M059J (cell line): ENCODE measurements around the gene RAI14. TPM values are rescaled to one million over a fixed set of nuclear protein-coding genes. Genes with fewer than 3 reads are reported as not detected.
A peak's percentile ranks its signal among the peaks of the same experiment; 100 is the strongest.
"Not testable (repeated sequence)": the region's sequence is repeated elsewhere in the genome, so short reads cannot be mapped to it uniquely, and the experiment has no call there.

Experiments
- DNase-seq: peaks from one replicate; pipeline ENCODE4 v3.0.0-alpha.2; 2012; ENCODE audit warnings: low read depth
- total RNA-seq: library from RNA; depleted of rRNA; stranded (reverse); fragments of >200 nt; shearing (Covaris generic); gene quantifications from 2 replicates; pipeline ENCODE4 v1.2.3, GENCODE V29; 2014

Gene RAI14
- total RNA-seq, 1 experiment from 2014 or later: 117 TPM

DNA sequence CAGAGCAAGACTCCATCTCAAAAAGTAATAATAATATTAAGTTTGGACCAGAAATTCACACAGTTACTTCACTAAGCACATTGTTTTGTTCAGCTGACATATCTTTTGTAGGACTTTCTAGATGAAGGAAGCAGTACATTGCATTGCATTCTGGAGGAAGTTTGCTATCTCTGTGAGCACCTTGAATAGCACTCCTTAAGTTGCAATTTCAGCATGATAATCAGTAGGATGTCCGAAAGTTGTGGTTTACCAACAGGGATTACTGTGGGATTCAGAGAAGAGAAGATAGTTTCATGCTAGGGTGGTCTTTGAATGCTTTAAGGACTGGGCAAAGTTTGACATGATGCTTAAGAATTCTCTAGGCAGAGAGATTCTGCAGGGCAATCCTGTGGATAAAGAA, 164.5 kb downstream of the RAI14 start:
- no peak for DNase-seq

DNA sequence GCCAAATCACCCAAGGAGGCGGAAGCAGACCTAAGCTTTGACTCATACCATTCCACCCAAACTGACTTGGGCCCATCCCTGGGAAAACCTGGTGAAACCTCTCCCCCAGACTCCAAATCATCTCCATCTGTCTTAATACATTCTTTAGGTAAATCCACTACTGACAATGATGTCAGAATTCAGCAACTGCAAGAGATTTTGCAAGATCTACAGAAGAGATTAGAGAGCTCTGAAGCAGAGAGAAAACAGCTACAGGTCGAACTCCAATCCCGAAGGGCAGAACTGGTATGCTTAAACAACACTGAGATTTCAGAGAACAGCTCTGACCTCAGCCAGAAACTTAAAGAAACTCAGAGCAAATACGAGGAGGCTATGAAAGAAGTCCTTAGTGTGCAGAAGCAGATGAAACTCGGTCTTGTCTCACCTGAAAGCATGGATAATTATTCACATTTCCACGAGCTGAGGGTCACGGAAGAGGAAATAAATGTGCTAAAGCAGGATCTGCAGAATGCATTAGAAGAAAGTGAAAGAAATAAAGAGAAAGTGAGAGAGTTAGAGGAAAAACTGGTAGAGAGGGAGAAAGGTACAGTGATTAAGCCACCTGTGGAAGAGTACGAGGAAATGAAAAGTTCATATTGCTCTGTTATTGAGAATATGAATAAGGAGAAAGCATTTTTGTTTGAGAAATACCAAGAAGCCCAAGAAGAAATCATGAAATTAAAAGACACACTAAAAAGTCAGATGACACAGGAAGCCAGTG, 167.0 kb downstream of the RAI14 start:
- DNase-seq: no peak

DNA sequence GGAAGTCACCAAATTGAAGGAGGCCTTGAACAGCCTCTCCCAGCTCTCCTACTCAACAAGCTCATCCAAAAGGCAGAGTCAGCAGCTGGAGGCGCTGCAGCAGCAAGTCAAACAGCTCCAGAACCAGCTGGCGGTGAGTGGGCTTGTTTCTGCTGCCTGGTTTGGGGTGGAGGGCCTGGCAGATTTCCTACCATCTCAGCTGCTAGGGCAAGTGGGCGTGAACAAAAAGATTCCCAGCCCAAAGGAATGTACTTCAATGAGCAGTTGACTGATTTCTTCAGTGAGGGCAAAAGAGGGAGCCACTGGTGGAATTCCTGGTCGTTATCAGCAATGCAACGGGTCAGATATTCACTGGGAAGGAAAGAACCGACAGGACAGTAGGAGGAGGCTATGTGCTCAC, 170.2 kb downstream of the RAI14 start:
- DNase-seq: no peak

DNA sequence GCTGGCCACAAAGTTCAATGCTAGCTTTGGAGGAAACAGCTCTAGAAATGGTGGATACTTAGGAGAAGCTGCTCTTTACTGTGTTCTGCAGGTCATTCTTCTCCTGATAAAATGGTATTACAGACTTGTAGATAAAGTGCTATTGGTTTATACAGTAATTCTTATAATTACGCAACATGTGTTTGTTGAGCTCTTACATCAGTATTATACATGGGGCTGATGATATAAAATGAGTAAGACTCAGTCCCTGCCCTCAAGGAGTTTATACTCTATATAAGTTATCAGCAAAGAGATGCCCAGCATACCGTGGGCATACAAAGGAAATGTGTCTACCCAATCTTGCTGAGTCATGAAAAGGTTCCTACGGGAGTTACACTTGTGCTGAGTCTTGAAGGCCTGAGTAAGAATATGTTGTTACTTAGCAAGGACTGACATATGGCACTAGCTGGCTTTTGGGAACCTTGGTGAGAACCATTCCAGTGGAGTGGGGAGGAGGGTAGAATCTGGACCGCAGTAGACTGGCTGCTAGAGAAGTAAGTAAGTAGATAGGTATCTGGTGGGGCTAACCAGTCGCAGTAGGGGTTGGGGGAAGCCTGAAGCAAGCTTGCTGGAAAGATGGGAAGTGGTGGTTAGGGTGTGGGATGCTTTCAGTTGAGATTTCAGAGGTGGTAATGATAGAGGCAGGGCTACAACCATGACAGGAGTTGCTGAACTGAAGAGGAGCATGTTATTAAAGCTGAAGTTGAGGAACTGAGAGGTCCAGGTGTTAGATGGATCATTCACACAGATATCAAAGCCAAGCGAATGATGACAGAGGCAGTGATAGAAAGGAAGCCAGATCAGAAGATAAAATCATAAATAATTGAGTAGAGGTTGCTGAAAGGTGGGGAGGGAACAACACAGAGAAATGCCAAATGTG, 171.7 kb downstream of the RAI14 start:
- DNase-seq: no peak

DNA sequence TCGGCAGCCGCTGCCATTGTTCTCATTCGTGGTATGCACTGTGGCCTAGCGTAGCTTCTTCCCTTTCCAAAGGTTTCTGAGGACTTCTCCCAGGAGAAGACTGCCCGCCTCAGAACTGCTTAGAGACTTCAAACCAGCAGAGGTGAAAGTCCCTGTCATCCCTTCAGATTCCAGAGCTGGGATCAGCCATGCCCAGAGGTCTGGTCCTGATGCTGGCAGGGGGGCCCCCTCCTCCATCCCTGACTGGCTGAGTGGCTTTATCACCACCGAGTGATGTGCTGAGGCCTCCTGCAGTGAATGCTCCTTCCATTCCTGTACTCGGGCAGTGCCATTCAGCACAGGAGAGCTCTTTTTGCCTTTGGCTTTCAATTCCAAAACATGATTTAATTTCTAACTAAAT, 174.7 kb downstream of the RAI14 start:
- DNase-seq: not testable (repeated sequence)

GRCh38 chr5:34831303-34831702, 175.2 kb downstream of the RAI14 start:
- DNase-seq: no peak

- DNase-seq: no peak
Observed at GRCh38 chr5:34832568-34832967, 176.4 kb downstream of the RAI14 start.

- DNase-seq: no peak
Observed at GRCh38 chr5:34833090-34833489, 177.0 kb downstream of the RAI14 start.

DNA sequence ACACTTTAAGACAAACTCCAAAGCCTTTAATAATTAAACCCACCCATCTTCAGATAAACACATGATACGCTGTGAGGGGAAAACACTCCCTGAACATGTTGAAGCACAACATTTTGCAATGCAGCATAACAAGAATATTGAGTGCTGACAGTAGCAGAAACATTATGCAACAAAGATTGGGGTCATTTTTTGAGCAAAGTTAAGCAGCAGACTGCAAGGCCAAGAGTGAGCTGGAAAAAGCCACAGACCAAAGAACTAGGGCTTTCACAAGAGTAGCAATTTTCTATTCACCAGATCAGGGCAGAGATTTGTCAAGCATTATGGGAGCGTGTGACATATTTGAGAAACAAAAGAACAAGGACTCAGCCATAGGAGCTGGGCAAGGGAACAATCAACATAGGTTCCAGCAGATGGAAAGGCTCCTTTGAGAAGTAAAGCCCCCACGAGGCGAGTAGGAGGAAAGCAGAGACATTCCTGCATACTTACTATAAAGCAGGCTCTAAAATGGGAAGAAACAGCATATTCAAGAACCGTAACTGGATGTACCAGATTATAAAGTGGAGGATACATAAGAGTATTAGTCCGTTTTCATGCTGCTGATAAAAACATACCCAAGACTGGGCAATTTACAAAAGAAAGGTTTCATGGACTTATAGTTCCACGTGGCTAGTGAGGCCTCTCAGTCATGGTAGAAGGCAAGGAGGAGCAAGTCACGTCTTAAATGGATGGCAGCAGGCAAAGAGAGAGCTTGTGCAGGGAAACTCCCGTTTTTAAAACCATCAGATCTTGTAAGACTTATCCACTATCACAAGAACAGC, 178.1 kb downstream of the RAI14 start:
- no peak for DNase-seq

DNA sequence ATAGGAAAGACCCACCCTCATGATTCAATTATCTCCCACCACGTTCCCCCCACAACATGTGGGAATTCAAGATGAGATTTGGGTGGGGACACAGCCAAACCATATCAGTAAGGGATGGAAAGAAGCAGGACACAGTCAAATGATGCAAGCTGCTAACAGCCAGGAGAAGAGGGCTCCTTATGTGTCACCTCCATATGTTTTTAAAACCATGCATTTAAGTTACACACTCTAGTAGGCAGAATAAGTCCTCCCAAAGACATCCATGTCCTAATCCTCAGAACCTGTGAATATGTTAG, 178.6 kb downstream of the RAI14 start:
- no peak for DNase-seq

DNA sequence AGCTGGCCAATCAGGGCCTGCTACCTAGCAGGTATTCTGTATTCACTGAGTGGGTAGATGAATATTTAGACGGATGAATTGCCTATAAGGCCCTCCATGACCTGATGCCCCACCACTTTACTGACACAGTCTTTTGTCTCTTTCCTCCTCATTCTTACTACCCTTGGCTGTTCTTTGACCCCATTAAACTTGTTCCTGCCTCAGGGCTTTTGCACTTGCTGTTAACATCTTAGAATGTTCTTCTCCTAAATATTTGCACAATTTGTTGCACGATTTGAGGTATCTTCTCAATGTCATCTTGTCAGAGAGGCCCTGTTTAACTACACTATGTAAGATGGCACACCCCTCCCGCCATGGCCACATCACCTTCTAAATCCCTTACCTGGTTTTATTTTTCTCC, 179.5 kb downstream of the RAI14 start:
- no peak for DNase-seq

- peak; percentile 97 for DNase-seq
Observed at GRCh38 chr5:34838785-34839714, 182.9 kb downstream of the RAI14 start, which contains the start of gene TTC23L. TTC23L (plus strand) TSS chr5:34839164; CDS start chr5:34840672, 1,508 bp downstream.

GRCh38 chr5:34841816-34842215, 185.7 kb downstream of the RAI14 start:
- peak; percentile 26 for DNase-seq

GRCh38 chr5:34842554-34842953, 186.4 kb downstream of the RAI14 start:
- DNase-seq: no peak

- DNase-seq: no peak
Observed at GRCh38 chr5:34843497-34843896, 187.4 kb downstream of the RAI14 start.

GRCh38 chr5:34844106-34844505, 188.0 kb downstream of the RAI14 start:
- DNase-seq: no peak

- DNase-seq: no peak
Observed at GRCh38 chr5:34844999-34845398, 188.9 kb downstream of the RAI14 start.

DNA sequence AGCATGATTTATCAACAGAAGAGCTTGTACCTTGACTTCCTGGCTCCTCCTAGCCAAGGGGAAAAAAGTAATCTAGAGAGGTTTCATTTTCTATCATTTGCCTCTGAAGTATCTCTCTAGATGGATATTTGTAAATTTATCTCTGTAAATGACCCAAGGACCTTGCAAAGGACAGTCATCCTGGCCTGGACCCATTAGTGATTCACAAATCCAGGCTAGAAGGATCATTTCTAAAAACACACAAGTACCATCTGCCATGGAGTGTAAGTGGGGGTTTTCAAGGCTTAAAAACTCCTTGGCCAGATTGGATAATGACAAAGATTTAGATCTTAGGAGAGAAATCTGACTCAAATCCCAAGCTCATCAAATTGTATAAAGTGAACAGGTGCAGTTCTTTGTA, 190.9 kb downstream of the RAI14 start:
- DNase-seq: no peak

GRCh38 chr5:34847552-34847951, 191.4 kb downstream of the RAI14 start:
- DNase-seq: no peak

DNA sequence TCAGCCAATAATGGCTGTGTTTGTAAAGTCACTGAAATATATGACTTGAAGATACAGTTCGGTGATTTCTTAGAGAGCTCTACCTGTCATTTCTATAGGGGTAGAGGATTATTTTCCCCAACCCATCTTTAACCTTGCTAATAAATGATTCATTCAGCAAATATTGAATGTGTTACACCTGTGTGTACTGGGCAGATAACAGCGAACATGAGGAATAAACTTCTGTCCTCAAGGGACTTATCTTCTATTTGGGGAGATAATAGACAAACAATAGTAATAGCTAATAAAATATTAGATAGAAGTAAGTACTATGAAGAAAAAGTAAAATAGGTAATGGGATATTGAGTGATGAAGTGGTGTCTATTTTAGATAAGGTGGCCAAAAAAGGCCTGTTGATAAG, 192.1 kb downstream of the RAI14 start:
- no peak for DNase-seq

DNA sequence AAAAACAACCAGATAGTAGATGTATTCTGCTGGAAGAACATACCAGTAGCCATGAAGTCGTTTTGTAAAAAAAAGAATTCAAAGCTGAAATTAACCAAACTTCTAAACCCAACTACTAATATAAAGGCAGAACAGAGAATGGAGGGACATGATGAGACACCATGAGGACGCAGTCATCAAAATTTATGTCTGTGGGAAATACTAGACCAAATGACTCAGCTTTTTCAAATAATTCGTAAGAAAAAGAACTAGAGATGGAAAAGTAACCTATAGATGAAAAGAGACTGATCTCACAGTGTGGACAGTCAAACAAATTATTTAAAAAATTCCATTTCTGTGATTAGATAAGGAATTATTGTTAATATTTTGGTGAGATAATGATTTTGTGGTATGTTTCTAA, 193.1 kb downstream of the RAI14 start:
- DNase-seq: no peak
